ENCODE results near the gene ADAMTS8.

ADAMTS8 gene

DNA sequence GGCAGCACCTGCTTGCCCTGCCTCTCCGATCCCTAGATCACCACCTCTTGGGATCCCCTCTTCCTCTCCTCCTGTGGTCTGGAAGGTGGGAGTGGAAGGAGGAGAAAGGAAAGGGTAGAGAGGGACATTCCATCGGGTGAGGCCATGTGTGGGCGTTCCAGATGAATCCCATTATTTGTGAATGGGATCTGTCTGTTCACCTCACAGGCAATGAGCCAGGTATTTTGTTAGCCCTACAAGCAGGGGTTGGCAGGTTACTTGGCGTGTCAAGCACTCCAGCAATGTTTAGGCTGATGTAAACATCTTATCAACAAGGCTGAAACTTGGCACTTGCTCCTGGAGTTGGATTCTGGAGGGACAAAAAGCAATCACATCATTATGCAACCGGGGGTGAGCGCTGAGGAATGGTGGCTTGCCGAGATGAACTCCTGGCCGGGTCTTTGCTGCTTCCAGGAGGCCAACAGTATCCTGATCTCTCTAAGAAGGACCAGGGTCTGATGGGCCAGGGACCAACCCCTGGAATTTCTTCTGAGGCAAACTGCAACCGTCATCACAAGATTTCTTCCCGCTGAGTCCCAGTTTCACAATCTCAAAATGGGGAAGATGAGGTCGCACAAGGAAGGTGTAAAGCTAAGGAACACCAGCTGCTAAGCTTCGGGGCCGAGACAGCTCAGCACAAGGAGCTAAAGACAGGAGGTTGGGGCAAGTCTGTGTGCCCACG is 7.8 kb downstream of the ADAMTS8 start:
- no peak for DNase-seq (ENCODE audit: low read depth)

- no peak for DNase-seq (ENCODE audit: low read depth)
Measured at GRCh38 chr11:130418756-130419155, 9.7 kb downstream of the ADAMTS8 start.

DNA sequence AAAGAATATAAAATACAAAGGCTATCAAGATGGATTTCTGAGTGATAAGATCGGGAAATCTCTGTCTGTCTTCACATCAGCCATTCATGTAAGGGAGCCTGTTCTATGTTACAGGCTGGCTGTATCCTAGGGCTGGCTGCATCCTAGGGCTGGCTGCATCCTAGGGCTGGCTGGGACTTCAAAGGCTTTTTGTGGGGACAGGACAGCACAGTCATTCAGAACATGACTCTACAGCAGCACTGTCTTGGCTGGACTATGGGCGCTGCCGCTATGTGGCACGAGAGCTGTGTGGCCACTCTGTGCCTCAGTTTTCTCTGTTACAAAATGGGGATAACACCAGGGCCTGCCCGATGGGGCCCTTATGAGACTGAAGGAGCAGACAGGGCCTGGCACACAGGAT is 10.2 kb downstream of the ADAMTS8 start:
- DNase-seq (ENCODE audit: low read depth), result no peak

DNA sequence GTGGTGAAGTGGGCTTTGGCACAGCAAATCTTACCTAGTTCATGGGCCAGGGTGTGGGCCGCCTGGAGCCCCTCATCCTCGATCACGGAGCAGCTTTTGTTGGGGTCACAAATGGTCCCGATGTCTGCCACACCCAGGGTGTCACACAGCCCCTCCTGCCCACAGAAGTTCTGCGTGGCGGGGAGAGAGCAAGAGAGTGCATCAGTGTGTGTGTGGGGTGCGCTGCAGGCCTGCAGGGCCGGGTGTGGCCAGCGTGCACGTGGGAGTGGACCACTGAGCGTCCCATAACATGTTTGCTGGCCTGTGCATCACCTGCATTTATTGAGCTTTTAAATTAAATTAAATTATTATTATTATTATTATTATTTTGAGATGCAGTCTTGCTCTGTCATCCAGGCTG is 11.5 kb downstream of the ADAMTS8 start:
- no peak for DNase-seq (ENCODE audit: low read depth)

DNA sequence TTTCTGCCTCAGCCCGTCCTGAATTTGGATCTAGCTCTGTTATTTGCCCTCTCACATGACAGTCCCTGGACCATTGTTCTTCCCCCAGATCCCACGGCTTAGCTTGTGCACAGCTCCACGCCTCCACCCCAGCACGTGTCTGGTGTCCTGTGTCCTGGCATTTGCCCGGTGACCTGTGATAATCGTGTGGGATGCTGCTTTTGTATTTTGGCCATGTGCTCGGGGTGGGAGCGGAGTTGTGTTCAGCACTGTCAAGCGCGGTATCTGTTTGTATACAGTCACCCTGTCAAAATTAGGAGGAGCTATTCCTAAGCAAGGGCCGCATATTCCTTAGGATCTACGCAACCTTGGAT is 11.9 kb downstream of the ADAMTS8 start:
- DNase-seq (ENCODE audit: low read depth), result no peak

DNA sequence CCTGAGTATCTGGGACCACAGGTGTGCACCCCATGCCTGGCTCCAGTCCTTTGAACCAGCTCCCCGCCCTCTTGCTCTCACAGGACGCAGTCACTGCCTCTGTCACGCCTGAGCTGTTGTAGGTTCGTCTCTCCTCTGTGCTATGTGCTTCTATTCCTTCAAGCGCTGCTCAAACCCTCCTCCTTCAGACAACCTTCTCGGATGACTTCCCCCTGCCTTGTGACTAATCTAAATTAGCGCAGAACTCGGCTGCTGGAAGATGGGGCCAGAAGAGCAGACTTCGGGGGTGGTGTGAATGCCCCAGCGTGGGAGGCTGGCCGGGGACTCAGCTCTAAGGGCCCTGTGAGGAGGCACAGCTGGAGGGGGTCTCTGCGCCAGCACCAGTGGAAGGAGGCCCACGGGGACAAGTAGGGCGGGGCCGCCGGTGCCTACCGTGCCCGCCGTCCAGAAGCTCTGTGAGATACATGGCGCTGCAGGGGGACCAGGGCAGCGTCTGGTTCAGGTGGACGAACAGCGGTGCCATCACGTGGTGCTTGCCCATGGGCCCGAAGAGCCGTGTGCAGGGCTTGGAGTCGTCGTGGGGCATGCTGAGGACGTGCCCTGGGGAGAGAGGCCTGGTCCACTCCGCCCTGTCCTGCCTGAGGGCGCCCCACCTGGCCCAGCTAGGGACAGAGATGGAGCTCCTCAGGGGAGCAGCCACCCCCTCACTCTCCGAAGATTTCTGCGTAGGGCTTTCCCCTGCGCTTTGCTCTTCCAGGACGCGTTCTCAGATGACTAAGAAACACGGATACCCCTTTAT is 12.5 kb downstream of the ADAMTS8 start:
- DNase-seq (ENCODE audit: low read depth), result no peak

- DNase-seq (ENCODE audit: low read depth), result no peak
Measured at GRCh38 chr11:130414107-130415080, 14.0 kb downstream of the ADAMTS8 start.

DNA sequence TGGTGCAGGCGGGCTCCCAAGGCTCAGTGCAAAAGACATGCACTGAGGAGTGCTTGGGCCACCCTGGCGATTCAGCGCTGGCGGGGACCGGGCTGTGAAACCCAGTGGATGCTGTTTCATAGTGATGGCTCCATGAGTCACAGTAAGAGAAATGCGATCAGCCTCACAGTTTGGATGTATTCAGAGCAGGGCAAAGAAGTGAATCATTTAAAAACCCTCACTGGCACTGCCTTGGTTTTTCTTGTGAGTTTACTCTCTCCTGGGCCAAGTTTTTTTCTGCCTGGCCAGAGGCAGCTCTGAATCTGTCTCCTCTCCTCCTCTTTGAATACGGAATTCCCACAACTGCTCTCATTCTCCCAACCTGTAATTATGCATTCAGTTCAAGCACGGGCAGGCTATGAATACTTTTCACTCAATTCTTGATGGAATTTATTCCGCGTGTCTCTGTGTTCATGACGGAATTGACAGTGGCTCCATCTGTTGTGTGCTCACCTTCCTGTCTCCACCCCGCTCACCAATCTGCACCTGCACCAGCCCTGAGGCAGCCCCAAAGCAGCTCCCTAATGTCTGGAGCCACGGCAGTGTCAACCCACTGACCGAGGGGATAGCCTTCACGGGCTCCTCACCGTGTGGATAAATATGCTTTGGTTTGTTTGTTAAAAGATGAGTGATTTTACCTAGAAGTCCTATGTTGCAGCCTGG is 14.9 kb downstream of the ADAMTS8 start:
- DNase-seq (ENCODE audit: low read depth), result no peak

DNA sequence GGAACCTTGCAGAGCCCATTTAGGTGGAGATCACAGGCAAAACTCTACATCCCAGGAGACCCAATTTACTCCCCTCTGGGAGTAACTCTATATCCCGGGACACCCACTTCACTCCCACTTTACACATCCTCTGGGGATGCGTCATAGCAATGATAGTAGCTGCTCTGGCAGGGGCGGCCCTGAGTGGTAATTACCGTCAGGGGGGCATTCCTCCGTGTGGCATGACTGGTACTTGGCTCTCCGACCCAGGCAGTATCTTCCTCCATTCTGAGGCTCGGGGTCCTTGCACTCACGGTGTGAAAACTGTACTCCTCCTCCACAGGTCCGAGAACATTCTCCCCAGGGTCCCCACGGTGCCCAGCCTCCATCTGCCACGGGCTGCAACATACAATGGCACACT is 17.2 kb downstream of the ADAMTS8 start:
- no peak for DNase-seq (ENCODE audit: low read depth)

DNA sequence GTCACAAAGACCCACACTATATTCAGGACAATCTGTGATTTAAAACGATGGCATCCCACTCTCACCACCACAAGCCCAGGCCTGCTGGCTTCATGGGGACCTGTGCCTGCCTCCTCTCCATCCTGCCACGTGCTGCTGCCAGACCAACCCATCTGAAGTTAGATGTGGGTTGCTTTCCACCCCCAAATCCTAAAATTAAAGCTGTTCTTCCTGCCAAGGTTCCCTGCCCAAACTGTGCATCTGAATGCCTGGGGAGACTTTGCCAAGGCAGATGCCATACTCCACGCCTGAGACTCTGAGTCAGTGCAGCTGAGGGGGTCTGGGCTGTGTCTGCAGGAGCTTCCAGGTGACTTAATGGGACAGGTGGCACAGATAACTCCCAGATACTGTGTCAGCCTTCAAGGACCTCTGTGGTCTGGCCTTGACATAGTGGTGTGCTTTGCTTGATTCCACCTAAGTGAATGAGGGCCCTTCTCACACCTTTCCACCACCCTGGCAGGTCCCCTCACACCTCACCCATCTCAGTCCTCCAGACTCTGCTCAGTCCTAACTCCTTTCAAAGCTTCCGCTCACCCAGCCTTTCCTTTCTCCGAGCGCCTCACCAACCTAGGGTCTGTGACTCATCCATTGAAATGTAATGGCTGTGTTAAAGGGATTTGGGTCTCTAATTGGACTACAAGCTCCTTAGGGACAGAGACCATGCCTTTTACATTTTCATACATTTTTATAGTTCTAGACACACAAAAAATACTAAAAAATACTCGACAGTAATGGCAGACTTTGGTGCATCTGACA is 18.6 kb downstream of the ADAMTS8 start:
- no peak for DNase-seq (ENCODE audit: low read depth)

- no peak for DNase-seq (ENCODE audit: low read depth)
Measured at GRCh38 chr11:130408901-130409300, 19.5 kb downstream of the ADAMTS8 start.

DNA sequence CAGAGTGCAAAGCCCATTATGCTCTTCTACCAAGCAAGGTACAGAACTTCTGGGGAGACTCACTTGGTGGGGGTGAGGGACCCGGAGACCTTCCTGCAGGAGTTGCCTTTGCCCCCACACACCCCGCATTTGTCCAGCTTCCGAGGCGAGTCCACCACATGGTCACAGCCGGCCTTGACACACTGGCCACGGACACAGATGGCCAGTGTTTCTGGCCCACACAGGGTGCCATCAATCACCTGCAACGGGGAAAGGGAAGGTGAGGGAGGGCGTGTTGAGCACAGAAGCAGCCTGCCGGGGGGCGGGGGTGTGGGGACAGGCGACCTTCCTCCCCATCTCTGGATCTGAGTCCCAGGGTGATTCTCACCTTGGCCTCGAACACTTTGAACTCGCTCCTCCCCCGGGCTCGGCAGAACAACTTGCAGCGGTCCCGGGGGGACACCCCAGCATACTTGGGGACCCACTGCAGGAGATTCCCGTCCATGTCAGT is 20.0 kb downstream of the ADAMTS8 start:
- no peak for DNase-seq (ENCODE audit: low read depth)

- DNase-seq (ENCODE audit: low read depth), result no peak
Measured at GRCh38 chr11:130407978-130408377, 20.4 kb downstream of the ADAMTS8 start.

DNA sequence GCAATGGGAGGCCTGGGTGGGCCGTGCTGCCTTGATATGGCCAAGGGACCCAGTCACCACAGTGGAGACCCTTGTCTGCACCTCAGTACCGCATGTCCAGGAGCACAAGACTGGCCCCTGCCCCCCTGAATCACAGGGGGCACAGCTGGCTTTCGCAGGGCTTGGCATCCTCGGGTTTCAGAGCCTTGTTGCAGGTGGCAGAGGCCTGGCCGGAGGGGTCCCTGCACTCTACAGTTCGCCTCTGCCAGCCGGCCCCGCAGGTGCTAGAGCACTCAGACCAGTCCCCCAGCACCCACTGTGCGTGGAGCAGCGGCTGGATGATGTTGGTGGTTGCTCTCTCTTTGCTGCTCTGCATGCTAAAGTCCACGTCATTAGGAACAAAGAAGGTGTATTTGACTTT is 23.0 kb downstream of the ADAMTS8 start:
- no peak for DNase-seq (ENCODE audit: low read depth)

GRCh38 chr11:130404727-130405126 is 23.7 kb downstream of the ADAMTS8 start:
- no peak for DNase-seq (ENCODE audit: low read depth)

GRCh38 chr11:130403967-130404366 is 24.4 kb downstream of the ADAMTS8 start:
- DNase-seq (ENCODE audit: low read depth), result no peak

DNA sequence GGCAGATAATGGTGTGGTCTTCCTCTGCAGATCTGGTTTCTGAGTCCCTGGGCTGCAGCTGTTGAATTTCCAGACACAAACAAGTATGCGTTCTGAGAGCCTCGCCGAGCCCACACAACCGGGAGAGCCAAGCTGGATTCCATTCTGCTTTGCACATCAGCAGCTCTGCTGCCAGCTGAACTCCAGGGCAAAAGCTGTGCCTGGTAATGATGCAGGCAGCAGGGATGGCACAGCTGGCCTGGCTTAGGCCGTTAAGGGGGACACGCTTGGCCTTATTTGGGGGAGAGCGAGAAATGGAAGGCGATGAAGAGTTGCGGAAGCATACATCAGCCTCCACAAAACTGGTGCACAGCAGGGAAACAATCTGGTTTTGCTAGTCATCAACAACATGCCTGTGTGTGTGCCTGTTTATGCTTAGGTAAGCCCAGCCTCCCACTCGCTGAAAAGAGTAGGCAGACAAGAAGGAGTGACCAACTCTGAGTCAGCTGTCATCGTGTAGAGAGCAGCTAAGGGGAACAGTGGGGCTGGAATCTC is 25.1 kb downstream of the ADAMTS8 start:
- no peak for DNase-seq (ENCODE audit: low read depth)

DNA sequence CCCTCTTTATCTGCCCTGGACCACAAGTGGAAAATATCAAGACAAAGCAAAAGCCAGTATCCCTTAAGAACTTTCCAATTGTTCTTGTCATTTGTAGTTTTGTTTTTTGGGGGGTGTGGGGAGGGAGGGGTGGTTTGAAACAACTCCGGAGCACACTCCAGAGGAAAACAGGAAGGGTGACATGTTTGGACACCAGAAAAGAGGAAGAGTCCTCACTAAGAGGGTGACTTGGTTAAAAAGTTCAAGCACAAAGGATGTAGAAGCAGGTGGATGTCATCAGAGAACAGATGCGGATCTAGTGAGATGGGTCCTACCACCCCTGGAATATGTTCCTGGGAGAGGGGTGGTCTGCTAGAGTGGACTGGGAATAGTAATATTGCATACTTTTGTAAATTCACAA is 25.8 kb downstream of the ADAMTS8 start:
- DNase-seq (ENCODE audit: low read depth), result no peak

DNA sequence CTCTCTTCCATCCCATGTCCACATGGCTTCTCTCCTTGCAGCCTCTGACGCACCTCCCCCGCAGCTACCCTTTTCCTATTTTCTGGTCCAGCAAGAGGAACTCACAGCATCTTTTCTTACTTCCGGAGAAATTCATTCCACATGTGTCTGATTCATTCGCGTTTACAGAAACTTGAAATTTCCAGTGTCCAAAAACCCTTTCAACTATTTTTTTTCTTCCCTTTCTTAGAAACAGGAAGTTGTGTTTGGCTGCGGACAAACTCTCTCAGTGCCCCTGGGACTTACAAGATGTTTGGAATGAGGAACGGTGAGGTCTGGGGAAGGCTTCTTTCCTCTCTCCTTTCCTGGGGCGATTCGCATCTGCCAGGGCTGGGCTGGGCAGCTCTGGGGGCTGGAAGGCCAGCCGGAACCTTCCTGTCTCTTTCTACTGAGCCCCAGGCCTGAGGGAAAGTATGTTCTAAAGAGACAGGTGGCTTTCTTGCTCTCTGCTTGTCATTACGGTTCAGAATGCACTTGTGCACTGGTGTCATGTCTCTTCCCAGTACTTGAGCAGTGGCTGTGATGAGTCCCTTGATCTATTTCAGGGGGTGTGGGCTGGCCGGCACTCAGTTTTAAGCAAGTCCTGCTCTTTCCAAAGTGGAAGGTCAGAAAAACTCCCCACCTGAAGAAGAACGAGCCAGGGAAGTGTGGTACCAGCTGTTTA is 27.5 kb downstream of the ADAMTS8 start:
- no peak for DNase-seq (ENCODE audit: low read depth)

- DNase-seq (ENCODE audit: low read depth), result no peak
Measured at GRCh38 chr11:130399196-130399595, 29.2 kb downstream of the ADAMTS8 start.

All from activated T-cell treated with anti-CD3 and anti-CD28 coated beads for 24 hours (primary cell).